ENCODE data around the gene CACNB4. TPM values are rescaled to one million over a fixed set of nuclear protein-coding genes. Genes with fewer than 3 reads are reported as not detected.

The CACNB4 gene
- total RNA-seq (2014; rRNA removed), result not detected in 2 replicates
- Bru-seq, nascent RNA, result percentile 18 among the genes with signal in this experiment
- BruChase-seq, experiment 1, labeled RNA remaining after a 6-hour chase, result percentile 43 among the genes with signal in this experiment
- percentile 47 among the genes with signal in this experiment for BruChase-seq, experiment 2, labeled RNA remaining after a 2-hour chase
- long read RNA-seq, result 0 reads

DNA sequence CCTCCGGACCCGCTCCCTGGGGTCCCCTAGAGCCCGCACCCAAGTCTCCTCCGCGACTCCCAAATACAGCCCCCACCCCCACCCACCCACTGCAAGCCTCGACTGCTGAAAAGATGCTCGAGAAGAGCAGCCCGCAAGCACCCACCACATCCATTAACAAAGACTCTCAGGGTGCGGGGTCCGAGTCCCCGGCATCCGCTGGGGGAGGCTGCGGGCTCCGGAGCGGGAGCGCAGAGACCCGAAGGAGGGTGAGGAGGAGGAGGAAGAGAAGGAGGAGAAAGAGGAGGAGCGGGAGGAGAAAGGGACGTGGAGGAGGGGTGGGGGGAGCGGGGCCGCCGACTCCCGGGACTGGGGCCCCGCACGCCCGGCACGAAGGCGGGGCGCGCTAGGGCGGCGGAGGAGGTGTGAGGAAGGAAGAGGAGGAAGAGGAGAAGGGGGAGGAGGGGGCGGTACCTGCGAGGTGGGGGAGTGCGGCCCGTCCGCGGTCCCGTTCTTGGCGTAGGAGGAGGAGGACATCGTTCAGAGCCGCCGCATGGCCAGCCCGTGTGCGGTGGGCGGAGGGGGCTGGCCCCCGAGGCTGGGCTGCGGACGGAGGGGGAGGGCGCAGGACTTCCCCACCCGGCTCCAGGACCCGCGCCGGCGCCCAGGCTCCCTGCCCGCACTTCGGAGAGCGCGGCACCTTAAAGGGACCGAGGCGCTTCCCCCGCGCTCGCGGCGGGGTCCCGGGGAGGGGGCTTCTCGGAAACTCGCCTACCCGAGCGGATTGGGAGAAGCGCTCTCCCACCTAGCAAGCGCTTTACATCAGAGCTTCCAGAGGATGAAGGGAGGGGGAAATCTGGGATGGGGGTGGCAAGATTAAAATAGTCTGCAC is at the start of gene CACNB4:
Gene CACNB4 (minus strand): TSS at position 549 of the 871 bp plus-strand sequence.
- TF ChIP-seq, protein P1, sequence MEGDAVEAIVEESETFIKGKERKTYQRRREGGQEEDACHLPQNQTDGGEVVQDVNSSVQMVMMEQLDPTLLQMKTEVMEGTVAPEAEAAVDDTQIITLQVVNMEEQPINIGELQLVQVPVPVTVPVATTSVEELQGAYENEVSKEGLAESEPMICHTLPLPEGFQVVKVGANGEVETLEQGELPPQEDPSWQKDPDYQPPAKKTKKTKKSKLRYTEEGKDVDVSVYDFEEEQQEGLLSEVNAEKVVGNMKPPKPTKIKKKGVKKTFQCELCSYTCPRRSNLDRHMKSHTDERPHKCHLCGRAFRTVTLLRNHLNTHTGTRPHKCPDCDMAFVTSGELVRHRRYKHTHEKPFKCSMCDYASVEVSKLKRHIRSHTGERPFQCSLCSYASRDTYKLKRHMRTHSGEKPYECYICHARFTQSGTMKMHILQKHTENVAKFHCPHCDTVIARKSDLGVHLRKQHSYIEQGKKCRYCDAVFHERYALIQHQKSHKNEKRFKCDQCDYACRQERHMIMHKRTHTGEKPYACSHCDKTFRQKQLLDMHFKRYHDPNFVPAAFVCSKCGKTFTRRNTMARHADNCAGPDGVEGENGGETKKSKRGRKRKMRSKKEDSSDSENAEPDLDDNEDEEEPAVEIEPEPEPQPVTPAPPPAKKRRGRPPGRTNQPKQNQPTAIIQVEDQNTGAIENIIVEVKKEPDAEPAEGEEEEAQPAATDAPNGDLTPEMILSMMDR (conservative IDR thresholded peaks at IDR 0.05; ENCODE audit: low read depth, low read length), result no peak
- peak; percentile 97 for TF ChIP-seq EZH2 (IDR thresholded peaks at IDR 0.05; ENCODE audit: low read length, unreplicated experiment)
- peak; percentile 77; the same call in 1 of the 2 replicates for TF ChIP-seq EZH2phosphoT487 (IDR thresholded peaks at IDR 0.05; ENCODE audit: borderline replicate concordance, low read length)
- ChIA-PET POLR2A (ENCODE audit: unreplicated experiment) (no interaction called here), CTCF (no interaction called here)
- H4K20me1 ChIP-seq (ENCODE audit: low read length), result no peaks in the 10 kb centered on the region
- peak within 1 kb of the TSS; percentile 69 for H2AFZ ChIP-seq (ENCODE audit: low read length)
- no peaks in the 10 kb centered on the region for H3K36me3 ChIP-seq (ENCODE audit: low read depth, low read length)
- no peaks in the 10 kb centered on the region for H3K9me3 ChIP-seq (ENCODE audit: low read length)
- H3F3A ChIP-seq (ENCODE audit: low read length, unreplicated experiment), result no peaks in the 10 kb centered on the region
- no peak for DNase-seq
- ATAC-seq, result no peak; the same call in 1 of the 2 replicates
- no peak within 1 kb of the TSS for H3K27ac ChIP-seq (ENCODE audit: low read length)
- peak within 1 kb of the TSS; percentile 62 for H3K4me3 ChIP-seq (ENCODE audit: low read length)
- H3K4me1 ChIP-seq (ENCODE audit: insufficient read depth, low read length), result peaks cover 20% of the 10 kb centered on the region; the same call in 1 of the 2 replicates
- no peaks in the 10 kb centered on the region for H3K9me2 ChIP-seq (replicated peaks; ENCODE audit: low read length)
- peaks cover 74% of the 10 kb centered on the region for H3K27me3 ChIP-seq (ENCODE audit: low read length)
- peak within 1 kb of the TSS; percentile 74 for H3K4me2 ChIP-seq (ENCODE audit: low read length)
- H3K9ac ChIP-seq (ENCODE audit: low read length), result no peak within 1 kb of the TSS
- no peaks in the 10 kb centered on the region for H3K79me2 ChIP-seq (ENCODE audit: low read length)
- no TSS peak for BruUV-seq (replicated peaks)
- intact Hi-C loops (cut with micrococcal nuclease), result no loop called here

DNA sequence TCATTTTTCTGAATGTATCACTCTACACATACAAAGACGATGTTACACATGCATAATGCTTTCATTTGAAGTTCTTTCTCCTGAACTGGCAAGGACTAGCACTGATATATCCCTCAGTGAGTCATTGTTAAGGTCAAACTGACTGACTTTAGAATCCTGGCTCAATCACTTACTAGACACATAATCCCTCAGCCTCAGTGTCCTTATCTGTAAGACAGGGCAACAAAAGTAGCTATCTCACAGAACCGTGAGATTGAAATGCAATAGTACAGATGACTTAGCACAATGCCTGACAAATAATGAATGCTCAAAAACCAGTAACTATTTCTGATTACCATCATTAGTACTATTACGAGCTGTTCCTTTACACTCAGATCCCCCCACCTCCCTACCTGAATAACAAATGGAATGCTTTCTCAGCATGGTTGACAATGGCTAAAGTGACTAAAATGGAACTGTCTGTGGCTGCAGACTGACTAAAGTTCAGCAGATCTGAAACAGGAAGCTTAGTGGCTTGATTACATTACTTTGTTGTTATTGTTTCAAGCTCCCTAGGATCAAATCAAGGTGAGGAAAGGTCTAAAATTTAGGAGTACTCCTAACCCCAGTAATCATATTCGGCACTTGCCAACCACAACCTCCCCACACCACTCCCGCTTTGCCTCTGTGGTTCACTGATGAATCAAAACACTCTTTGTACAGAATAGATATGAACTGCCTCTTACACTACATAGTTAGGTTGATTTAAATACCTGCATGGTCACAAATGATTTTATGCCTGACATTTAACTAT is 35.8 kb upstream of the CACNB4 start:
- no peaks in the 10 kb centered on the region for H3F3A ChIP-seq (ENCODE audit: low read length, unreplicated experiment)
- no peaks in the 10 kb centered on the region for H3K9me2 ChIP-seq (replicated peaks; ENCODE audit: low read length)
- no peaks in the 10 kb centered on the region for H3K9me3 ChIP-seq (ENCODE audit: low read length)
- DNase-seq, result no peak
- no peak overlapping the region for H3K4me2 ChIP-seq (ENCODE audit: low read length)
- H3K4me1 ChIP-seq (ENCODE audit: insufficient read depth, low read length), result no peaks in the 10 kb centered on the region
- H3K36me3 ChIP-seq (ENCODE audit: low read depth, low read length), result no peaks in the 10 kb centered on the region
- no peak overlapping the region for H3K4me3 ChIP-seq (ENCODE audit: low read length)
- no TSS peak for BruUV-seq (replicated peaks)
- H2AFZ ChIP-seq (ENCODE audit: low read length), result no peak overlapping the region
- H4K20me1 ChIP-seq (ENCODE audit: low read length), result no peaks in the 10 kb centered on the region
- no peak overlapping the region for H3K27ac ChIP-seq (ENCODE audit: low read length)
- H3K27me3 ChIP-seq (ENCODE audit: low read length), result no peaks in the 10 kb centered on the region
- H3K9ac ChIP-seq (ENCODE audit: low read length), result no peak overlapping the region
- ChIA-PET CTCF (no interaction called here), POLR2A (ENCODE audit: unreplicated experiment) (no interaction called here)
- TF ChIP-seq EZH2 (IDR thresholded peaks at IDR 0.05; ENCODE audit: low read length, unreplicated experiment) (no peak), EZH2phosphoT487 (IDR thresholded peaks at IDR 0.05; ENCODE audit: borderline replicate concordance, low read length) (no peak)
- TF ChIP-seq, protein P1 (conservative IDR thresholded peaks at IDR 0.05; ENCODE audit: low read depth, low read length), result no peak
- ATAC-seq, result no peak; the same call in 1 of the 2 replicates
- intact Hi-C loops (cut with micrococcal nuclease), result no loop called here
- no peaks in the 10 kb centered on the region for H3K79me2 ChIP-seq (ENCODE audit: low read length)

All from PC-3 (cell line).